Glutamatergic neuron (in vitro differentiated cells): Measurements from ENCODE around the gene MRM1. TPM values are rescaled to one million over a fixed set of nuclear protein-coding genes. Genes with fewer than 3 reads are reported as not detected.

Source experiments
- DNase-seq: peaks from one replicate; pipeline ENCODE4 v3.0.0; 2022
- H3K27ac Mint-ChIP-seq: one replicate; pipeline ENCODE4 v1.8.0; 2020; ENCODE audit warnings: mild to moderate bottlenecking, mixed read lengths, inconsistent platforms; ENCODE audit not compliant: unreplicated experiment
- H3K27me3 Mint-ChIP-seq: one replicate; pipeline ENCODE4 v1.8.0; 2020; ENCODE audit warnings: mild to moderate bottlenecking, moderate library complexity, mixed read lengths, inconsistent platforms; ENCODE audit not compliant: unreplicated experiment
- H3K36me3 Mint-ChIP-seq: one replicate; pipeline ENCODE4 v1.8.0; 2020; ENCODE audit warnings: mild to moderate bottlenecking, mixed read lengths, inconsistent platforms; ENCODE audit not compliant: unreplicated experiment
- H3K4me1 Mint-ChIP-seq: one replicate; pipeline ENCODE4 v1.8.0; 2020; ENCODE audit warnings: mild to moderate bottlenecking, low read depth, mixed read lengths, inconsistent platforms; ENCODE audit not compliant: unreplicated experiment
- H3K4me3 Mint-ChIP-seq: one replicate; pipeline ENCODE4 v1.8.0; 2020; ENCODE audit warnings: mild to moderate bottlenecking, mixed read lengths, inconsistent platforms; ENCODE audit not compliant: unreplicated experiment
- H3K9me3 Mint-ChIP-seq: one replicate; pipeline ENCODE4 v1.8.0; 2020; ENCODE audit warnings: mild to moderate bottlenecking, moderate library complexity, mixed read lengths, inconsistent platforms; ENCODE audit not compliant: unreplicated experiment
- CTCF ChIP-seq: fragments of 200-600 bp; sonication (generic); IDR thresholded peaks from one replicate; pipeline ENCODE4 v1.5.0; 2021; ENCODE audit not compliant: partially characterized antibody, unreplicated experiment
- total RNA-seq: library from RNA; stranded (reverse); fragmentation: NEBNext Ultra II Directional; extraction: Animal tissue kit (Norgen Biotek cat#: 25700); gene quantifications from one replicate; pipeline ENCODE4 v1.2.1, GENCODE V29; 2021; ENCODE audit not compliant: unreplicated experiment

MRM1 gene
- total RNA-seq, 1 donor from 2014 or later = 2.3 TPM

GRCh38 chr17:36592316-36592715 is 9.1 kb upstream of the MRM1 start:
- peaks cover 2% of the 10 kb centered on the region for H3K4me1 Mint-ChIP-seq
- peak overlapping the region; percentile 77 for H3K4me3 Mint-ChIP-seq
- TF ChIP-seq CTCF = no peak
- no peaks in the 10 kb centered on the region for H3K9me3 Mint-ChIP-seq
- H3K36me3 Mint-ChIP-seq = peaks cover 5% of the 10 kb centered on the region
- DNase-seq = peak; percentile 35
- H3K27me3 Mint-ChIP-seq = peaks cover 4% of the 10 kb centered on the region
- no peak overlapping the region for H3K27ac Mint-ChIP-seq

GRCh38 chr17:36592716-36593321 is 8.6 kb upstream of the MRM1 start:
- H3K36me3 Mint-ChIP-seq = peaks cover 5% of the 10 kb centered on the region
- peak overlapping the region; percentile 77 for H3K4me3 Mint-ChIP-seq
- peaks cover 4% of the 10 kb centered on the region for H3K27me3 Mint-ChIP-seq
- no peak for TF ChIP-seq CTCF
- DNase-seq = no peak
- H3K27ac Mint-ChIP-seq = no peak overlapping the region
- peaks cover 2% of the 10 kb centered on the region for H3K4me1 Mint-ChIP-seq
- H3K9me3 Mint-ChIP-seq = no peaks in the 10 kb centered on the region

GRCh38 chr17:36593656-36594316 is 7.6 kb upstream of the MRM1 start:
- Mint-ChIP-seq H3K27ac (no peak overlapping the region), H3K27me3 (peaks cover 4% of the 10 kb centered on the region), H3K9me3 (no peaks in the 10 kb centered on the region), H3K4me1 (peaks cover 2% of the 10 kb centered on the region), H3K36me3 (peaks cover 5% of the 10 kb centered on the region), H3K4me3 (peak overlapping the region; percentile 57)
- TF ChIP-seq CTCF = no peak
- no peak for DNase-seq

- no peak overlapping the region for H3K27ac Mint-ChIP-seq
- no peak for DNase-seq
- H3K4me1 Mint-ChIP-seq = peaks cover 2% of the 10 kb centered on the region
- H3K27me3 Mint-ChIP-seq = peaks cover 4% of the 10 kb centered on the region
- H3K4me3 Mint-ChIP-seq = no peak overlapping the region
- no peaks in the 10 kb centered on the region for H3K9me3 Mint-ChIP-seq
- H3K36me3 Mint-ChIP-seq = peaks cover 5% of the 10 kb centered on the region
- no peak for TF ChIP-seq CTCF
These were observed 6.6 kb upstream of the MRM1 start for GRCh38 chr17:36594626-36595401.
